Measurements from ENCODE around the gene AARSD1.

DNA sequence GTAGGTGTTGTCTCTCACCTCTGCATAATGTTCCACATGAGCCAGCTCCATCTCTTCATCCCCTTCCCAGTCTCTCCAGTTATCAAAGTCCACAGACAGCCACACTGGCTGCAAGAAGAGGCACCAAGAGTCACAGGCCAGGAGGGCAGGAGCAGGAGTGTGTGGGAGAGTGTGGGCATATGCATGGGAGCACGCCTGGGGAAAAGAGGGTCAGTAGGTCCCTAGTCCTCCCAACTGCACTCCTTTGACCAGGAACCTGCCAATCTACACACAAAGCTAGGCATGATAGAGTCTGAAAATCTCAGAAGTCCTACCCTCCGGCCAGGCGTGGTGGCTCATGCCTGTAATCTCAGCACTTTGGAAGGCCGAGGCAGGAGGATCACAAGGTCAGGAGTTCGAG is 7.3 kb upstream of the AARSD1 start:
- TF ChIP-seq POLR2A (IDR thresholded peaks at IDR 0.05): no peak
- TF ChIP-seq, protein P1, sequence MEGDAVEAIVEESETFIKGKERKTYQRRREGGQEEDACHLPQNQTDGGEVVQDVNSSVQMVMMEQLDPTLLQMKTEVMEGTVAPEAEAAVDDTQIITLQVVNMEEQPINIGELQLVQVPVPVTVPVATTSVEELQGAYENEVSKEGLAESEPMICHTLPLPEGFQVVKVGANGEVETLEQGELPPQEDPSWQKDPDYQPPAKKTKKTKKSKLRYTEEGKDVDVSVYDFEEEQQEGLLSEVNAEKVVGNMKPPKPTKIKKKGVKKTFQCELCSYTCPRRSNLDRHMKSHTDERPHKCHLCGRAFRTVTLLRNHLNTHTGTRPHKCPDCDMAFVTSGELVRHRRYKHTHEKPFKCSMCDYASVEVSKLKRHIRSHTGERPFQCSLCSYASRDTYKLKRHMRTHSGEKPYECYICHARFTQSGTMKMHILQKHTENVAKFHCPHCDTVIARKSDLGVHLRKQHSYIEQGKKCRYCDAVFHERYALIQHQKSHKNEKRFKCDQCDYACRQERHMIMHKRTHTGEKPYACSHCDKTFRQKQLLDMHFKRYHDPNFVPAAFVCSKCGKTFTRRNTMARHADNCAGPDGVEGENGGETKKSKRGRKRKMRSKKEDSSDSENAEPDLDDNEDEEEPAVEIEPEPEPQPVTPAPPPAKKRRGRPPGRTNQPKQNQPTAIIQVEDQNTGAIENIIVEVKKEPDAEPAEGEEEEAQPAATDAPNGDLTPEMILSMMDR (IDR thresholded peaks at IDR 0.05): no peak

Data from upper lobe of left lung (tissue), 4 donors.